Epithelial cell of esophagus (primary cell): ENCODE results near the gene RALGPS1.

Experiments
- DNase-seq: peaks from one replicate; pipeline ENCODE4 v3.0.0; 2010; ENCODE audit warnings: low read depth
- H3K4me3 ChIP-seq: 2 replicates; pipeline ENCODE4 v1.5.1; 2011; ENCODE audit warnings: mild to moderate bottlenecking, low read length, control low read depth
- CTCF ChIP-seq: IDR thresholded peaks from 2 replicates; pipeline ENCODE4 v1.5.1; 2011; ENCODE audit warnings: low read depth, mild to moderate bottlenecking, low read length, control low read depth, inconsistent platforms; ENCODE audit not compliant: insufficient read depth; ENCODE audit errors: missing control alignments

RALGPS1 gene

GRCh38 chr9:127137640-127138360 is 223.2 kb downstream of the RALGPS1 start:
- no peak for TF ChIP-seq CTCF
- no peak for DNase-seq
- no peak overlapping the region for H3K4me3 ChIP-seq

- no peak for DNase-seq
- no peak overlapping the region for H3K4me3 ChIP-seq
- no peak for TF ChIP-seq CTCF
Measured at GRCh38 chr9:127138444-127138843, 223.9 kb downstream of the RALGPS1 start.

- DNase-seq = no peak
- TF ChIP-seq CTCF = no peak
- no peak overlapping the region for H3K4me3 ChIP-seq
Measured at GRCh38 chr9:127139071-127139731, 224.6 kb downstream of the RALGPS1 start.

GRCh38 chr9:127139775-127140174 is 225.2 kb downstream of the RALGPS1 start:
- no peak for DNase-seq
- H3K4me3 ChIP-seq = no peak overlapping the region

GRCh38 chr9:127140181-127140580 is 225.6 kb downstream of the RALGPS1 start:
- no peak overlapping the region for H3K4me3 ChIP-seq
- no peak for TF ChIP-seq CTCF
- DNase-seq = no peak

More at GRCh38 chr9:127139775-127140174, 225.2 kb downstream of the RALGPS1 start:
- TF ChIP-seq CTCF = no peak

- TF ChIP-seq CTCF = no peak
- no peak overlapping the region for H3K4me3 ChIP-seq
- DNase-seq = no peak
Measured at GRCh38 chr9:127140842-127141675, 226.5 kb downstream of the RALGPS1 start.
